HG03571 (cell line): ENCODE results near the gene EPC2.
A peak's percentile ranks its signal among the peaks of the same experiment; 100 is the strongest.

ENCODE experiments used
- ATAC-seq: cut with Tn5 transposase; IDR thresholded peaks from one replicate; pipeline ENCODE4 v1.9.1; 2021; ENCODE audit not compliant: unreplicated experiment

Gene EPC2

DNA sequence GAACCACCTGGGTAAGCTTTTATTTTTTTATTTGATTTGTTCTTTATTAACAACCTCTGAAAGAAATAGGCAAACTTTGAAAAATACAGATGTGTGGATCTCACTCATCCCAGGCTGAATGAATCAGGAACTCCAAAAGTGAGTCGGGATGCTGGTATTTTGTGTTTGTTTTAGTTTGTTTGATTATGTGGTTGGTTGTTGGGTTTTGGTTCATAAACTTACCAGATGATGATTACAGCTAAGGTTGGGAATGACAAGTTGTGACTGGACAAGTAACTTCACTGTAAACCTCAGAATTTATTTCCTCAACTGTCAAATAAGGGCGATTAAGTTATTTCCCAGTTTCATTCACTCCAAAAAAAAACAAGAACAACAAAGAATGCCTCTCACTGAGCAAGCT is 150.0 kb downstream of the EPC2 start:
- no peak for ATAC-seq

DNA sequence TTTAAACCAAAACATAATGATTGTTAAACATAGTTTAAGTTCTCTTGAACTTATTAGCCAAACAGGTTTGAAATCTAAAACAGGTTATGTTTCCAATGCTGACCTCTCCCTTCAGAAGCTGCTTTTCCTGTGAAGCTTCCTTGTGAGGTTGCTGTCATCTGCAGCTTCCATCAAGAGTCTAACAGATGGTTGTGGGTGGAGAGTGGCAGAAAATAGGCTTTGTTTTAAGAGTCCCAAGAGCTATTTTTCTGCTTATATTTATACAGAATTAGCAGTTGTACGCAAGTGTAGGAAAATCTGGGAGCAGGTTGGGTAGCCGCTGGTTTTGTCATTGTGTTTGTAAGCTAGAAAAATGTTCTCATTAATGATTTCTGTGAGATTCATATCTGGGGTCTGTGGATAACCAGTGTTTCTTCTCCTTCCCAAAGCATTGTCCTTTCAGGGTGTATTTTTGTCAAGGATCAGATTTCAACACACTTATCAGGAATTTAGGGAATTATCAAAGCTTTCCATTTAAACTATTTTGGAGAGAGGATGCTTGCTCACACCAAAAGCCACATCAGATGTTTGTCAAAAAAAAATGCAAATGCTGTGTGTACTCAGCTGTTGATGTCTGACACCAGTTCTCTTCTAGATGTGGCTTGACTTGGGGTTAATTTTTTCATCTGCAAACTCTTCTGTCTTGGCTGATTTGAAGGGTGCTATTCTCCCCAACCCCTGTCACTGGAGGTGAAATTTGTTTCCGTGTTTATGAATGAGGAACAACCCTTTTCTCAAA is 152.4 kb downstream of the EPC2 start:
- no peak for ATAC-seq

DNA sequence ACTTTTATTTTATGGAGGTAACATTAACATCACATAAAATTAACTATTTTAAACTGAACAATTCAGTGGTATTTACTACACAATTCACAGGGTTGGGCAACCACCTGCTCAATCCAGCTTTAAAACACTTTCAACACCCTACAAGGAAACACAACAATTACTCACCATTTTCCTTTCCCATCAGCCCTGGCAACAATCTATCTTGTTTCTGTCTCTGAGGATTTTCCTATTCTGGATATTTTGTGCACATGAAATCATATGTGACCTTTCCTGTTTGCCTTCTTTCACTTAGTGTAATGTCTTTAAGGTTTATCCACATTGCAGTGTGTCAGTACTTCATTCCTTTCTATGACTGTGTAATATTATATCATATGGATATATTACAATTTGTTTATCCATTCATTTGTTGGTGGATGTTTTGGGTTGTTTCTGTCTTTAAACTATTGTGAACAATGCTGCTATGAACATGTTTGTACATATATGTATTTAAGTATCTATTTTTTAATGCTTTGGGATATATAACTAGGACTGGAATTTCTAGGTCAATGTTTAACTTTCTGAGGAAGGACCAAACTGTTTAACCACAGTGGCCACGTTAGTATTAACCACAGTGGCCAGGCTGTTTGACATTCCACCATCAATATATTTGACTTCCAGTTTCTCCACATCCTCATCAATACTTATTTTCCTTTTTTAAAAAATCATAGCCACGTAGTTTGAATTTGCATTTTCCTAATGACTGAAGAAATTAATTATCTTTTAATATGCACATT is 158.1 kb downstream of the EPC2 start:
- no peak for ATAC-seq

DNA sequence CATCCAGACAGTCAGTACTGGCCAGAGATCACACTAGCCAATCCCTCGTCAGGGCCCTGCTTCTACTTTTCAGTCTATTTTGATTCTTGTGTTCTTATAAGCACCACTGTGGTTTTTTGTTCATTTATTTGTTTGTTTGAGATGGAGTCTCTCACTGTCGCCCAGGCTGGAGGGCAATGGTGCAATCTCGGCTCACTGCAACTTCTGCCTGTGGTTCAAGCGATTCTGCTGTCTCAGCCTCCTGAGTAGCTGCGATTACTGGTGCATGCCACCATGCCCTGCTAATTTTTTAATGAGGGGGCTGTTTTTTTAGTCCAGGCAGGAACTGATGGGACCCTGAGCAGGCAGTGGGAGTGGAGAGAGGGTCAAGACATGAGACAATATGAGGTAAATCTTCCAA is 165.5 kb downstream of the EPC2 start:
- ATAC-seq = no peak

DNA sequence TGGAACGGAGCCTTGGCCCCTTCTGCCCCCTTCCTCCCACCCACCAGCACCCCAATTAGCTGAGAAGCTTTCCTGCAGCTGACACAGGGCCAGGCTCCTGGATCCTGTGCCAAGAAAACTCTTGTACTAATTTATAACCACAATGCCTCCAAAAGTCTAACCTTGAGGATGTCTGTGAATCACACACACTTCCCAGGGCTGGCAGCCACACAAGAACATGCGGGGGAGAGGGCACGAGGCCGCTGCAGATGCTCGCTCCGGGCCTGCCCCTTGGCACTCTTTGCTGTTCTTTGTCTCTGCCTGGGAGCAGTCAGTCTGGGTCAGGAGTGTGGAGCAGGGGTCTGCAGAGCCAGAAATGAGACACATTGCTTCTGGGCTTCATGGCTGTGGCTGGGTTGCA is 167.8 kb downstream of the EPC2 start:
- no peak for ATAC-seq

DNA sequence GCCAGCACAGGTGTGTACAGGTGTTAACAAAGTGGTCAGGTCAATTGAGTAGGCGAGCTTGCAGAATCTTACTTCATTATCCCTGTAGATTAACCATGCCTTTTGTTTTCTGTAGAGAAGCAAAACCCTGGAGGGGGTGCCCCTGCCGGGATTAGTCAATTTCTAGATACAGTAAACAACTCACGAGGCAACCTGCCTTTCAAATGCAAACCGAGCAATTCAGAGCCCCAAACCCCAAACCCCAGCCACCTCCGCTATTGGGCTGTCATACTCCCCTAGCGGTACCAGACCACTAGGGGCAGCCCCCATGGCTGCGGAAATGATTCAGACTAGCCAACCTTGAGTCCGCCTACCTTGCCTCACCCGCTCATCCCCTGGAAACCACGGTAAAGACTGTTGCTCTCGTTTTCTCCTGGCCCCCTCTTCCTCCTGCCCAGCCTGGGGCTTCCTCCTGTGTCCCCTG is 169.1 kb downstream of the EPC2 start:
- peak; percentile 98 for ATAC-seq

DNA sequence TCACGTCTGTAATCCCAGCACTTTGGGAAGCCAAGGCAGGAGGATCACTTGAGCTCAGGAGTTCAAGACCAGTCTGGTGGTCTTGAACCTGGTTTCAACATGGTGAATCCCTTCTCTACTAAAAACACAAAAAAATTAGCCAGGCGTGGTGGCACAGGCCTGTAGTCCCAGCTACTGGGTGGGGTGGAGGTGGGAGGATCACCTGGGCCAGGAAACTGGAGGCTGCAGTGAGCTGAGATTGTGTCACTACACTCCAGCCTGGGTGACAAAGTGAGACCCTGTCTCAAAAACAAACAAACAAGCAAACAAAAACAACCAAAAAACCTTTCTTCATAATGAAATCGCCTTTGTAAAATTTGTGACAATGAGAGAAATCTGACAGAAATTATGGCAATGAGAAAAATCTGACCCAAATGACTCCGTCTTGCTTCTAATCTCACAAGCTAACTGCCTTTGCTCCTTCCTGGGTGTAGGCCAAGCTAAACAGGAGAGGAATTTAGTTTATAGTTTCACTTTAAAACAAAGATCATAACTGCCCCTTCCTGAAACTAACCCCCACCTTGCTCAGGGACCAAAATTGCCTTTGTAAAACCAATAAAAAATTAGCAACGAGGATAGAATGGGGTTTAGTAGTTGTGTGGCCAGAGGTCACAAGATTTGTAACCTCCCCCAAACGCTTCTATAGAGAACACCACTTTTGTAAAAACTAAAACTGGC is 169.8 kb downstream of the EPC2 start:
- ATAC-seq = peak; percentile 6

DNA sequence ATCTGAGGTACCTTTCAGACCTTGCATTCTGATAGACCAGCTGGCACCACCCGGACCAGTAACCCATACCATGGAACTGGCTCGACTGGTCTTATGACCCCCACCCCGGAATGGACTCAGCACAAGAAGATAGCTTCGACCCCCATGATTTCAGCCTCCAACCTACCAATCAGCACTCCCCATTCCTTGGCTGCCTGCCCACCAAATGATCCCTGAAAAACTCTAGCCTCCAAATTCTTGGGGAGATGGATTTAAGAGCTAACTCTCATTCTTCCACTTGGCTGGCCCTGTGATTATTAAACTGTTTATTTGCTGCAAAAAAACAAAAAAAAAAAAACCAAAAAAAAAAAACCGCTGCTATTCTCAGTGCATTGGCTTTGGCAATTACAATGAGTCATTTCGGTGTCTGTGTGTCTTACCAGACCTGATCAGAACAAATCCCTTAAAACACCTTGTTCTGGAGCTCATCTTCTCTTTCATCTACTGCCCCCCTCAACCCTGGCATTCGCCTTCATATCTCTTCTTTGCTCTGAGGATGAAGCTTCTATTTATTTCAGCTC is 170.4 kb downstream of the EPC2 start:
- no peak for ATAC-seq

DNA sequence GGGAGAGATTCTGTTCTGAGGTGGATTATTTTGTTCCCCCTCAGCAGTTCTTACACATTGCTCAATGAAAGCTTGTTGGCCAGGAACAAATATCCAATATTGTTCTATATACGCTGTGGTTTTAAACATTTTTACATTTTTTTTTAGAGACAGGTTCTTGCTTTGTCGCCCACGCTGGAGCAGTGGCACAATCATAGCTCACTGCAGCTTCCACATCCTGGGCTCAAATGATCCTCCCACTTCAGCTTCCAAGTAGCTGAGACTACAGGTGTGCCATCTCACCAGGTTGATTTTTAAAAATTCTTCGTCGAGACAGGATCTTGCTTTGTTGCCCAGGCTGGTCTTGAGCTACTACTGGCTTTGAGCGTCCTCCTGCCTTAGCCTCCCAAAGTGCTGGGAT is 171.6 kb downstream of the EPC2 start:
- no peak for ATAC-seq

DNA sequence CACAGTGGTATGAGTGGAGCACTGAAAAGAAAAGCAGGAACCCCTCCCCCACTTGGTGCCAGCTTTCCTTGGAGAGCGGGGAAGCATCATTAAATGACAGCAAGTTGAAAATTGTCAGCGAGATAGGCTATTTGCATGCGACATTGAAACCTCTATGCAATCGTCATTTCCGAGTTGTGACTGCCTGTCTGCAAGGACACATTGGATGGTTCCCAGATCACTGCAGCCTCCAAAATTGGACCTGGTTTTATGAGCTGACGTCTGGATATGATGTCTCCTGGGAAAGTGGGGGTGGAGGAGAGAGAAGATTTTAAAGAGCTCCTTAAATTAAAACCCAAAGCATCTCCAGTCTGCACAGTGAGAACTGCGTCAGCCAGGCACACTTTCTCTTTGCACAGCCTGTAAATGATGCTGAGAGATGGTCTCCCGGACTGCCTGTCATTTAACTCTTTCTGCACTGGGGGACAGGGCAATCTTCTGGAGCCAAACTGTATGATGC is 172.7 kb downstream of the EPC2 start:
- no peak for ATAC-seq

DNA sequence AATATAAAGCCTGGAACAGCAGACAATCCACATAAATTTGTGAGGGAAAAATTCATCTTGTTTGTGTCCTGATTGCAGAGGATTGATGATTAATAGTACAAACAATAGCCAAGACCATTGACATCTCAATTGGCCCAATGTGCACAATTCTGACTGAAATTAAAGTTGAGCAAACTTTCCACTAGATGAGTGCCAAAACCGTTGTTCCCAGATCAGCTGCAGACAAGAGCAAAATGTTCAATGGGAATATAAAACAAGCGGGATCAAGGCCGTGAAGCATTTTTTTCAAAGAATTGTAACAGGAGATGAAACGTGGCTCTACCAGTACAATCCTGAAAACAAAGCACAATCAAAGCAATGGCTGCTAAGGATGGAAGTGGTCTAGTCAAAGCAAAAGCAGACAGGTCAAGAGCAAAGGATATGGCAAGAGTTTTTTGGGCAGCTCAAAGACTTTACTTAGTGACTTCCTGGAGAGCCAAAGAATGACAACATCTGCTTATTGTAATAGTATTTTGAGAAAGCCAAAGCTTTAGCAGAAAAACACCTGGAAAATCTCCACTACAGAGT is 174.6 kb downstream of the EPC2 start:
- no peak for ATAC-seq

DNA sequence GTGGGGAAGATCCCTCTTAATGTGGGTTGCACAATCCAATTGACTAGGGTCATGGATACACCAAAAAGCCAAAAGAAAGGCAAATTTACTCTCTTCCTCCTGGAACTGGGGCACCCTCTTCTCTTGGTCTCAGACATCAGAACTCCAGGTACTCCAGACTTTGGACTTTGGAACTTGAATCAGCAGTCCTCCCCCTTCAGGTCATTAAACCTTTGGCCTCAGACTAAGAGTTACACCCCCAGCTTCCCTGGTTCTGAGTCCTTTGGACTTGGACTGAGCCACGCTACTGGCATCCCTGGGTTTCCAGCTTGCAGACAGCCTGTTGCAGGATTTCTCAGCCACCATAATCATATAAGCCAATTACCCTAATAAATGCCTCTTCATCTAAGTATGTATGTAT is 179.6 kb downstream of the EPC2 start:
- ATAC-seq = no peak

DNA sequence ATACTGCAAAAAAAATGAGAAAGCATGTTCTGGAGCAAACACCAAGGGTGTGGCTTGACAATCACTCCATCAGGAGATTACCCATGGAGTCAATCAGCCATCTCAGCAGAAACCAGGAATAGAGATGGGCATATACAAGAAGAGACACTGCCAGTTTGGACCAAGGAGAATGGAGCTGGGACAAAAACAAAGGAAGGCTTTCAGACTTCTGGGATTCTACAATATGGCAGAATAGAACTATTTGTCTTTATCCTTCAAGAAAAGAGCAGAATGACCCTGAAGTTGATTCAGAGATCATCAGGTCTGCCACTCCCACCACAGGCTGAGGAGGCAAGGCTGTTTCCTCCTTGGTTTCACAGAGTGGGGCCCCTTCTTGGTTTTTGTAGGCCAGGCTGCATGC is 182.2 kb downstream of the EPC2 start:
- no peak for ATAC-seq

DNA sequence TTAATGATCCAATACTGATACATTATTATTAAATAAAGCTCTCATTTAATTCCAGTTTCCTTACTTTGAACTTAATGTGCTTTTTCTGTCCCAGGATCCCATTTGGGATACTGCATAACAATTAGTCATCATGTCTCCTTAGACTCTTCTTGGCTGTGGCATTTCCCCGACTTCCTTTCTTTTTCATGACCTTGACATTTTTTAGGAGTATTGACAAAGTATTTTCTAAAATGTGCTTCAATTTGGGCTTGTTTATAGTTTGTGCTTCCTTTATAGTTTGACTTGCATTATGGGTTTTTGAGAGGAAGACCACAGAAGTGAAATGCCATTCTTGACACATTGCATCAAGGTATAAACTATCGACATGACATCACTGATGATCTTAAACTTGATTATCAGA is 184.4 kb downstream of the EPC2 start:
- ATAC-seq = no peak

DNA sequence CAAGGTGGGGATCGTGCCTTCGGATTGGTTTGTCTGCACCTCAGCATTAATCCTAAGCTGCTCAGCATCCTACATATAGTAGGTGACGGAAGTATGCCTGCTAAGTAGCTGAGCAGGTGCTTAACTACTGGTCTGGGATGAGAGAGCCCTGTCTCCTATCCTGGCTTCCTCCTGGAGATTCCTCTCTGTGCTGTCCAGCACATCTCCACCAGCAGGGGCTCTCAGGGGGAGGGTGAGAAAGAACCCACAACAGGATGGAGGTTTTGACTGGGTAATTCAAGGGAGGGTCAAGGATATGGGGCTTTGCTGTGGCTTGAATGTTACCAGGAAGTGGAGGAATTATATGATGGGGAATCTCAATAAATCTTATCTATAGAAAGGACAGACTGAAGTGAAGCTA is 185.1 kb downstream of the EPC2 start:
- ATAC-seq = no peak

DNA sequence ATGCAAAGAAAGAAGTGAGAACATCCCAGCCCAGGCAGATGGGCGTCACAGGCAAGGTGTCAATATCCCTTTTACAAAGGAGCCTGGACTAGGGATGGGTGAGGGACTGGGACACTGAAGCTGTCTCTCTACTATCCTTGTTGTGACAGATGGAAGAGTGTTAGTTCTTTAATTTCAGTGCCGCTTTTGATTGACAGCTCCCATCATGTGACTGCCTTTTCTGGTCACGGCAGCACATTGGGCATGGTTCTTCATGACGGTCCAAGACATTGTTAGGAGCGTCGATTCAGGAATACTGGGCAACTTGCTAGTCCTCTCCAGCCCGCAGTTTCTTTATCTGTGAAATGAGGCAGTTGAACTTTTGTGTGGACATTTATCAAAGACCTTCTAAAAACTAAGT is 188.1 kb downstream of the EPC2 start:
- ATAC-seq = no peak
